B cell (primary cell): ENCODE data around the gene PDCD2L. TPM values are rescaled to one million over a fixed set of nuclear protein-coding genes. Genes with fewer than 3 reads are reported as not detected.

Experiments used
- ATAC-seq: fragments of 200-7000 bp; cut with Tn5 transposase; one replicate; pipeline ENCODE4 v1.10.0; 2021; ENCODE audit warnings: low read depth, mild to moderate bottlenecking, moderate number of reproducible peaks, moderate library complexity
- CTCF ChIA-PET: fragments of 350-600 bp; sonication (Branson Sonifier 250); formaldehyde crosslinking; loops from one replicate; lab custom pipeline; 2021; ENCODE audit warnings: antibody characterized with exemption, inconsistent platforms; lab: Charles Lee
- POLR2A ChIA-PET: fragments of 350-600 bp; sonication (Branson Sonifier 250); formaldehyde crosslinking; loops from one replicate; lab custom pipeline; 2021; ENCODE audit warnings: antibody characterized with exemption; lab: Charles Lee
- DNase-seq: peaks from one replicate; pipeline ENCODE4 v3.0.0; 2013
- H2AFZ ChIP-seq: 2 replicates; pipeline ENCODE4 v1.6.1; 2012; ENCODE audit warnings: mild to moderate bottlenecking, low read depth, low read length; ENCODE audit not compliant: insufficient read depth, poor library complexity, severe bottlenecking
- H3K27ac ChIP-seq, 2 donors: 1 replicate in 1 of 2; 2 replicates in 1 of 2; pipeline ENCODE4 v1.5.1; 2012 to 2013; ENCODE audit warnings: low read length in 2 of 2, mild to moderate bottlenecking in 2 of 2, moderate library complexity in 1 of 2
- H3K27me3 ChIP-seq, 4 experiments: fragments of 200-600 bp in 1 of 4; sonication (generic) in 1 of 4; replicated peaks in 1 of 4; 1 replicate in 2 of 4; 2 replicates in 2 of 4; pipeline versions ENCODE4 v1.6.1 to v1.7.0; 2013 to 2016; ENCODE audit warnings: low read length in 3 of 4, mild to moderate bottlenecking in 2 of 4, mixed read lengths in 1 of 4, moderate library complexity in 1 of 4; ENCODE audit not compliant: insufficient read depth in 4 of 4, control insufficient read depth in 3 of 4; ENCODE audit errors: control extremely low read depth in 1 of 4
- H3K36me3 ChIP-seq, 2 experiments: replicated peaks in 1 of 2; 1 replicate in 1 of 2; 2 replicates in 1 of 2; pipeline versions ENCODE4 v1.6.1 to v1.7.1; 2013; ENCODE audit warnings: low read length in 1 of 2; ENCODE audit not compliant: insufficient read depth in 2 of 2, control insufficient read depth in 1 of 2; ENCODE audit errors: control extremely low read depth in 1 of 2, extremely low read depth in 1 of 2
- H3K4me1 ChIP-seq, 2 donors: fragments of 200-600 bp in 1 of 2; sonication (generic) in 1 of 2; 1 replicate in 1 of 2; 2 replicates in 1 of 2; pipeline versions ENCODE4 v1.5.1 to v1.6.1; 2013 to 2017; ENCODE audit warnings: low read length in 2 of 2; ENCODE audit not compliant: control insufficient read depth in 2 of 2, insufficient read depth in 2 of 2
- H3K4me2 ChIP-seq: replicated peaks from 2 replicates; pipeline ENCODE3; 2012; ENCODE audit warnings: mild to moderate bottlenecking, low read depth, low read length; ENCODE audit not compliant: poor library complexity, severe bottlenecking
- H3K4me3 ChIP-seq, 5 experiments: fragments of 200-600 bp in 1 of 5; sonication (generic) in 1 of 5; 1 replicate in 3 of 5; 2 replicates in 2 of 5; pipeline versions ENCODE4 v1.5.1 to v1.7.0; 2011 to 2016; ENCODE audit warnings: low read length in 4 of 5, mild to moderate bottlenecking in 4 of 5, low read depth in 2 of 5, control low read depth in 1 of 5, moderate library complexity in 1 of 5; ENCODE audit not compliant: insufficient read depth in 1 of 5; ENCODE audit errors: control extremely low read depth in 1 of 5, extremely low read depth in 1 of 5
- H3K79me2 ChIP-seq: fragments of 200-600 bp; sonication (generic); one replicate; pipeline ENCODE4 v1.6.0; 2016; ENCODE audit warnings: low read length; ENCODE audit not compliant: control insufficient read depth, insufficient read depth
- H3K9ac ChIP-seq: fragments of 200-600 bp; sonication (generic); 2 replicates; pipeline ENCODE4 v1.6.1; 2017; ENCODE audit warnings: mild to moderate bottlenecking, low read length, moderate library complexity
- H3K9me3 ChIP-seq, 3 donors: one replicate each; pipeline versions ENCODE4 v1.6.1 to v1.7.1; 2013; ENCODE audit warnings: low read length in 2 of 3; ENCODE audit not compliant: control insufficient read depth in 2 of 3, insufficient read depth in 1 of 3; ENCODE audit errors: control extremely low read depth in 1 of 3
- H4K20me1 ChIP-seq: 2 replicates; pipeline ENCODE4 v1.6.0; 2012; ENCODE audit warnings: mild to moderate bottlenecking, low read length; ENCODE audit not compliant: insufficient read depth, control insufficient read depth, poor library complexity, severe bottlenecking
- H3K27ac Mint-ChIP-seq: one replicate; pipeline ENCODE4 v1.8.0; 2021; ENCODE audit warnings: mixed read lengths
- H3K27me3 Mint-ChIP-seq: one replicate; pipeline ENCODE4 v1.8.0; 2021; ENCODE audit warnings: mixed read lengths
- H3K4me1 Mint-ChIP-seq: one replicate; pipeline ENCODE4 v1.8.0; 2021; ENCODE audit warnings: mixed read lengths
- H3K4me3 Mint-ChIP-seq: one replicate; pipeline ENCODE4 v1.8.0; 2021; ENCODE audit warnings: mixed read lengths
- H3K9me3 Mint-ChIP-seq: one replicate; pipeline ENCODE4 v1.8.0; 2022; ENCODE audit warnings: mixed read lengths; ENCODE audit not compliant: insufficient read depth
- EZH2 ChIP-seq: IDR thresholded peaks from 2 replicates; pipeline ENCODE4 v1.6.1; 2012; ENCODE audit warnings: borderline replicate concordance, low read depth, mild to moderate bottlenecking, moderate library complexity, low read length; ENCODE audit not compliant: insufficient read depth, poor library complexity, severe bottlenecking
- WGBS: methylation state at CpG from one replicate; pipeline ENCODE4 v1.1.5; 2013; ENCODE audit warnings: missing lambda C conversion rate; ENCODE audit not compliant: insufficient coverage; 5-methylcytosine and 5-hydroxymethylcytosine counted together
- intact Hi-C: fragments of 100-400 bp; cut with micrococcal nuclease; formaldehyde crosslinking; loops from one replicate; pipeline ENCODE4 v1.10.0; 2022
- polyA plus RNA-seq: library from polyadenylated mRNA; depleted of rRNA; stranded (reverse); fragments of >200 nt; gene quantifications from 2 replicates; pipeline ENCODE4 v1.2.3, GENCODE V29; 2012
- total RNA-seq, 2 donors: library from RNA; stranded (reverse); fragments of 120-200 nt in 1 of 2; gene quantifications; 1 replicate in 1 of 2; 2 replicates in 1 of 2; pipeline versions ENCODE4 v1.2.3 to v1.2.4, GENCODE V29; 2013 to 2022
- TF ChIP-seq, protein P1 (sequence below): fragments of 200-600 bp; IDR thresholded peaks from one replicate; pipeline ENCODE4 v1.8.0; 2022; ENCODE audit warnings: antibody characterized with exemption, mild to moderate bottlenecking

The PDCD2L gene
- total and polyA plus RNA-seq, 2 donors (not counting 1 experiment from before 2014, with no cell fraction given), result 11.3 to 16.7 TPM

DNA sequence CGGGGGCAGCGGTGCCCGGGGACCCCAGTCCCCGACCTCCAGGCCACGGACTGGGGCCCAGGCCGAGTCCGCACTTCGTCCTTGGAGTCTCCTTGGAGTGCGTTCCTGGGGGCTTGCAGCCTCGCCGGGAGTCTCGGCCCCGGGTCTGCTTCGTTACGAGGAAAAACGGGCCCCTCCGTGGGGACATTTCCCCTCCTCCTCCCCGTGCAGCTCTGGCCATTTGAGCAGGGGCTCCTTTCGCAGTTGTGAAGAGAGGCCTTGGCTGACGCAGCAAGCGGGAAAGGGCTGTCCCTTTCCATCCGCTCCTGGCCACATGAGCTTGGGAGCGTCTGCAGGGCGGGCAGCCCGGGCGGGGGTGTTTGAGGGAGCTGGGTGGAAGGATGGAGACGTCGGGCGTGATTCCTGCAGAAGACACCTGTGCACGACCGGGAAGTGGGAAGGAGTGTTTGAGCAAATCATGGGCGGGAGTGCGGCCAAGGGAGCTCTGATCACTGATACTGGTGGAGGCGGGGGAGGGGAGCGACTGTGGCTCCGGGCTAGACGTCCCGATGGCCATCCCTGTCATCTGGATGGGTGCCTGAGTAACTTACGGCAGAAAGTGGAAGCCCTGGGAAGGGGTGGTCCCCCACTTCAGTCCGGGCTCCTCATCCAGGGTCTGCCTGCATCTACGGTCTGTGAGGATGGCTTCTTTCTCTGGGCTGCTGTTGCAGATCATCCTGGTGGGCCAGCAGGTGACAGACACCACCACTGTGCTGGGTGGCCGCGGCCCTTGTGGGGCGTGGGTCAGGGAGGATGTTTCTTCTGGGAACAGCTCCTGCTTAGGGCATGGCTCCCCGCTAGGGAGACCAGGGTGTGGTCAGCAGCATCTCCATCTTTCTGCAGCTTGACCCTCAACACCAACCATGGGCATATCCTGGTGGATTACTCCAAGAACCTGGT lies 38.5 kb upstream of the PDCD2L start:
- H2AFZ ChIP-seq, result peak overlapping the region; percentile 94
- peak overlapping the region; percentile 98 for H3K4me3 Mint-ChIP-seq
- peak overlapping the region in 1 of 2 donors; percentile 68 for H3K27ac ChIP-seq
- no peaks in the 10 kb centered on the region for H3K27me3 Mint-ChIP-seq
- intact Hi-C loops, result loop anchor here (2.0 kb wide), 1 partner anchor 1189 kb away; no protein-coding TSS in a partner anchor
- peaks cover 13 to 23% of the 10 kb centered on the region in 2 donors for H3K4me1 ChIP-seq
- ATAC-seq (no peak), DNase-seq (no peak)
- peak overlapping the region; percentile 8 to 87 (median 70) for H3K4me3 ChIP-seq
- H3K79me2 ChIP-seq, result peaks cover 49% of the 10 kb centered on the region
- TF ChIP-seq, protein P1, sequence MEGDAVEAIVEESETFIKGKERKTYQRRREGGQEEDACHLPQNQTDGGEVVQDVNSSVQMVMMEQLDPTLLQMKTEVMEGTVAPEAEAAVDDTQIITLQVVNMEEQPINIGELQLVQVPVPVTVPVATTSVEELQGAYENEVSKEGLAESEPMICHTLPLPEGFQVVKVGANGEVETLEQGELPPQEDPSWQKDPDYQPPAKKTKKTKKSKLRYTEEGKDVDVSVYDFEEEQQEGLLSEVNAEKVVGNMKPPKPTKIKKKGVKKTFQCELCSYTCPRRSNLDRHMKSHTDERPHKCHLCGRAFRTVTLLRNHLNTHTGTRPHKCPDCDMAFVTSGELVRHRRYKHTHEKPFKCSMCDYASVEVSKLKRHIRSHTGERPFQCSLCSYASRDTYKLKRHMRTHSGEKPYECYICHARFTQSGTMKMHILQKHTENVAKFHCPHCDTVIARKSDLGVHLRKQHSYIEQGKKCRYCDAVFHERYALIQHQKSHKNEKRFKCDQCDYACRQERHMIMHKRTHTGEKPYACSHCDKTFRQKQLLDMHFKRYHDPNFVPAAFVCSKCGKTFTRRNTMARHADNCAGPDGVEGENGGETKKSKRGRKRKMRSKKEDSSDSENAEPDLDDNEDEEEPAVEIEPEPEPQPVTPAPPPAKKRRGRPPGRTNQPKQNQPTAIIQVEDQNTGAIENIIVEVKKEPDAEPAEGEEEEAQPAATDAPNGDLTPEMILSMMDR, result no peak
- TF ChIP-seq EZH2, result no peak
- H3K9me3 Mint-ChIP-seq, result no peaks in the 10 kb centered on the region
- peaks cover 19% of the 10 kb centered on the region for H3K4me1 Mint-ChIP-seq
- peak overlapping the region; percentile 87 for H3K4me2 ChIP-seq
- POLR2A ChIA-PET, result no interaction called here
- H4K20me1 ChIP-seq, result no peaks in the 10 kb centered on the region
- CTCF ChIA-PET, result interaction anchor here (1.0 kb wide), 1 partner anchor 11 kb away, joined by 3 read pairs; no protein-coding TSS in a partner anchor
- WGBS, result 13% methylated on average over 45 of the region's 45 CpGs
- peak overlapping the region; percentile 91 for H3K27ac Mint-ChIP-seq
- H3K9ac ChIP-seq, result peak overlapping the region; percentile 87
- H3K36me3 ChIP-seq, result peaks cover 0 to 32% of the 10 kb centered on the region in 2 experiments
- H3K9me3 ChIP-seq, result no peaks in the 10 kb centered on the region
- H3K27me3 ChIP-seq, result no peaks in the 10 kb centered on the region
